CD4-positive, alpha-beta T cell treated with Interleukin-17A for 1 hour (primary cell): Measurements from ENCODE around the gene MYO7A.
A peak's percentile ranks its signal among the peaks of the same experiment; 100 is the strongest.
"Not testable (repeated sequence)": the region's sequence is repeated elsewhere in the genome, so short reads cannot be mapped to it uniquely, and the experiment has no call there.

Source experiments
- DNase-seq: peaks from one replicate; pipeline ENCODE4 v3.0.0-alpha.2; 2020

Gene MYO7A

GRCh38 chr11:77093056-77093891, 34.8 kb upstream of the MYO7A start:
- DNase-seq, result no peak

DNA sequence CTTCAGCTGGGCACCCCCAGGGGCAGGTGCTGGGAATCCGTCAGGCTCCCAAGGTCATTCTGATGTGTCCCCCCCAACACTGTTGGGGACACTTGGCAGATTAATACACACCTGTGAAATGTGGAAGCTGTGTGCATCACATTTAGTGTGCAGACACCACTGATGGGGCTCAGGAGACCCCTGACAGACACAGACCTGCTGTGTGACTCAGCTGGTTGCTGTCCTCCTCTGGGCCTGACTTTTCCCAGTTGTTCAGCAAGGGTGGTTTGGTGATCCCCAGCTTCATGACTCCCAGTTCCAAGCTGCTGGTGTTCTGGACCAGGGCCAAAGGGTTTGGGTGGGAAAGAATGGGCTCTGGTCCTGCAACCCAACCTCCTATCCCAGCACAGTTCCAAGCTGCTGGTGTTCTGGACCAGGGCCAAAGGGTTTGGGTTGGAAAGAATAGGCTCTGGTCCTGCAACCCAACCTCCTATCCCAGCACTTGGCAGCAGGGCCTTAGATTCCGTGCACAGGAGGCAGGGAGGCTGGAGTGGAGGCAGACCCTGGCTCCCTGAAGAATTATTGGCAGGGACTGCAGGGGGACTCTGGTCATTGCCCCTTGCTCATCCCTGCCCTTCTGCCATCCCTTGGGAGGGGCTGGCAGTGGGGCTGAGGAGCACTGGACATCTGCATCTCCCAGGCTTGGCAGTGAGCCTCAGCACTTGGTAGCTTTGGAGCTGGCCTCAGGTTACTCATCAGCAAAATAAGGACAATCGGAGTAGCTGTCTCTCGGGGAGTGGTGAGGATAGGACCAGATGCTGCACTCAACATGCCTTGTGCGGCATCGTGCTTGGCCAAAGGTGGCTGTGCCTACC, 33.8 kb upstream of the MYO7A start:
- DNase-seq, result no peak

DNA sequence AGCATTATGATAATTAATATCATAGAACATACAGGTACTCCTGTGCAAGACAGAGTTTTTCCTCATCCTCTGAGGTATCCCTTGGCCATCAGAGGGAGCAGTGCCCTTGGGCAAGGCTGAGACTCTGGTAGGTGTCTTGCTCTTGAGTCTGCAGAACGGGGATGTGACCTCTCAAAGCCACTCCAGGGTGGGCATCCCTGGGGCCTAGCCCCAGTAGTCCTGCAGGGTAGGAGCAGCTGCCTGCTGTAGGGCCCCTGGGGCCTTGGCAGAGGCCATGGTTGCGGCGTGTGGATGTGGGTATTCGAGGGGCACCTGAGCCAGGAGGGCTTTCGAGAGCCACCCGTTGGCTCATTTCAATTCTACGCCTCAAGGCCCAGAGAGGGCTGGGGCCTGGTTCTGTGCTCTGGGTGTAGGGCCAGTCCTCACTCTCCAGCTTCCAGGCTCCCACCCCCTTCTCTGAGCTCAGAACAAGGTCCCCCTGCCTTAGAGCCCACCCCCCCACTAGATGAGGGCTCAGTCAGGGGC, 33.1 kb upstream of the MYO7A start:
- no peak for DNase-seq

DNA sequence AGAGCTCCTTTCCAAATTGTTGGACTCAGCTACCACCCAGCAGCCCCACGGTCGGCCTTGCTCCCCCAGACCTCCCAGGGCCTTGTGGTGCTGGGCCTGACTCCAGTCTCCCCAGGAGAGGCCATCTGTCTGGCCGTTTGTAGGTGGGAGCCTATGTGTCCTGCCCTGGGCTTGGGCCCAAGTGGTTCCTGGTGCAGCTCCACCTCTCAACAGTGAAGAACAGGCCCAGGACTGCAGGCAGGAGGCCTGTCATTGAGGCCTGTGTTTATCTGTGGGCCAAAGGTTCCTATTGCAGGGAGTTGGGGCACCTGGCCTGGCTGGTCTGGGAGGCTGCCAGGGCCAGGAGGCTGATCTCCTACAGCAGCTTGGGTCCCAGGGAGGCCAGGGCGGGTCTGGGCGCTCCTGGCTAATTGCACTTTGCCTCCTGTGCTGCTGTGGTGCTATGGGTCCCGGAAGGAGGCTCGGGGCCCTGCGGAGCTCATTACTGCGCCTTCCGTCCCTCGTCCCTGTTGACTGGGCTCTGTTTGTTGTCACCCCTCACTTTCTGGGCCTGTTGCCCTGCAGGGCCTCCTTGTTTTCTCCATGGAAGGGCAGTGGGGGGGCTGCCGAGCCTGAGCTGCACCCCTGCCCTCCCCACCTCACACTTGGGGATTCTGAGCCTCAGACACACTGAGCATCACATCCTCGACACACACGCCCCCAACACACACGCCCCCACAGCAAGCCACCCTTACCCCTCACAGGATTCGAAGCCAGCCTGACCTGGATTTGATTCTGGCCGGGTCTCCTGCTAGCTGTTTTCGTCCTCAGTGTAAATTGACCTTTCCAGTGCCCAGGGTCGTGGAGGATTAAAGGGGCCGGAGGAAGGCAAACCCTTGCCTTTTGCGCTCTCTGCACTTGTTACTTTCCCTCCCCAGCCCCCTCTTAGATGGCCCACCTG, 32.2 kb upstream of the MYO7A start:
- no peak for DNase-seq

DNA sequence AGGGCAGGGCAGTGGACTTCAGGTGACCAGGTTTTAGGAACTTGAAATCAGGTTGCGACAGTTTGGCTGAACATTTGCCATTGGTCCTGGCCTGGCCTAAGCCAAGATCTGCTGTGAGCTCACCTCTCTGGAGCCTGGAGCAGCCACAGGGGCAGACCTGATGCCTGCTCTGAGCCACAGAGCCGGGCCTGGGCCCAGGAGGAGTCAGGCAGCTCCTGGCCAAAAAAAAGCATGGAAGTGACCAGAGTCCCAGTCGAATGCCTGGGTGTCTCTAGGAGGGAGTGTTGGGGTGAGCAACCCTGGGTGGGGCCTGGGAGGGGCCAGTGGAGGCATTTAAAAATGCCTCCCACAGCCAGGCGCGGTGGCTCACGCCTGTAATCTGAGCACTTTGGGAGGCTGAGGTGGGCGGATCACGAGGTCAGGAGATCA, 31.4 kb upstream of the MYO7A start:
- no peak for DNase-seq

DNA sequence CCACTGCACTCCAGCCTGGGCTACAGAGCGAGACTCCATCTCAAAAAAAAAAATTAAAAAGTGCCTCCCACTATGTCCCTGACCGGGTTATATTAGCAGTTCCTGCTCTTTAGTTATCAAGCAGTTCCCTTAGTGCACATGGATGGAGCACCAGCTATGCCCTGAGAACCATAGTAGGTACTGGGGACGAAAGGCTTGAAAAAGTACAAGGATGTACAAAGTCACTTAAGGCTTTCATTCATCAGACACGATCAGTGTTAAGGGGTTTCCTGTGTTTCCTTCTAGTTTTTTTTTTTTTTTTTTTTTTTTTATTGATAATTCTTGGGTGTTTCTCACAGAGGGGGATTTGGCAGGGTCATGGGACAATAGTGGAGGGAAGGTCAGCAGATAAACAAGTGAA, 30.9 kb upstream of the MYO7A start:
- not testable (repeated sequence) for DNase-seq

- DNase-seq, result no peak
Measured at GRCh38 chr11:77100166-77101042, 27.6 kb upstream of the MYO7A start.

DNA sequence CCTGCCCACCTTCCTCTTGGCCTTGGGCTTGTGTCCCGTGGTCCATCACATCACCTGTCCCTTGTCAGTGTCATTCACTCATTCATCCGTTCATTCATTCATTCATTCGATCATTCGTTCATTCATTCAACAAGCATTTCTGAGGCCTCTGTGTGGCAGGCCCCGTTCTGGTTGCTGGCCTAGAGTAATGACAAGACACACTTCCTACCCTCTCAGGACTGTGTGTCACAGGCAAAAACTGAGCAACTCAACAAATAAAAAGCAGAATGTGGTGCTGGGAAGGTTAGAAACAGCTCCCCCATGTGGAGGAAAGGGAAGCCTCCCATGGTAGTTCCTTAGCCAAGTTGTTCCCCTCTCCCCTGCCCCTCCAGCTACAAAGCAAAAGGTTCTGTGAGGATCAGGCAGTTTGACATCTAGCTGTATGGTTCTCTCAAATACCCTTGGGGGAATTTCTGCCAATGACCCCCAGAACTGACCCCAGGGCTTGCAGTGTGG, 27.0 kb upstream of the MYO7A start:
- peak; percentile 12 for DNase-seq

- DNase-seq, result no peak
Measured at GRCh38 chr11:77102246-77103210, 25.5 kb upstream of the MYO7A start, which contains the start of gene OMP. OMP (plus strand) TSS chr11:77102840; CDS start chr11:77102840, 0 bp downstream.

GRCh38 chr11:77103319-77103718, 24.7 kb upstream of the MYO7A start:
- no peak for DNase-seq

DNA sequence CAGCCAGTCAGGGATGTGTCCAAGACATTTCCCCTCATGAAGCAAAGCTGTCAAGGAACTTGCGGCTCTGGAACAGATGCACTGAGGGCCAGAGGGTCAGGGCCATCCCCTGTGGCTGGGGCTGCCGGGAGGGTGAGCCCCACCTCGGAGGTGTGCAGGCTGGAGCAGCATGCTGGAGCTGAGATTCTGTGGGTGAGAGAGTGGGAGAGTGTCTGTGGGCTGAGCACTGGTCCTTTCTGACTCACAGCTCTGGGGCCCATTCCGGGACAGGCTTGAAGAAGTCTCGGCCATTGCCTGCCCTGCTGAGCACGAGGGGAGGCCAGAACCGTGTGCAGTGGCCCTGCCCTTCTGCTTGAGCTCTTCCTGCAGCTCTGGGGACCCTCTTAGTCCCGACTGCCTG, 23.3 kb upstream of the MYO7A start:
- DNase-seq, result no peak

DNA sequence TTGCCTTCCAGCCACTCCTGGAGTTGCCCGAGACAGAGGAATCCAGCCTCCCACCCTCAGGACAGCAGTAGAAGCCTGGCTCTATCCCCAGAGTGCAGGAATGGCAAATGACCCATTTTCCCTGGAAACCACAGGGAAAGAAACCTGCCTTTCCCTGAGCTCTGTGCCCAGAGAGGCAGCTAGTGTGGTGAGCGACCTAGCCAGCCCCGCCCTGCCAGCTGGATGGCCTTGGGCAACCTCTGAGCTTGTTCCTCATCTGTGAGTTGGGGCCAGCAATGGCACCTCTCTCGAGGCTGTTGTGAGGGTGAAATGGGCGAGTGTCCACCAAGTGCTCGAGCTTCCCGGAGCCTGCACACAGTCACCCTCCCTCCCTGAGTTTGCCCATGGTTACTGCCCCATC, 21.7 kb upstream of the MYO7A start:
- DNase-seq, result no peak

DNA sequence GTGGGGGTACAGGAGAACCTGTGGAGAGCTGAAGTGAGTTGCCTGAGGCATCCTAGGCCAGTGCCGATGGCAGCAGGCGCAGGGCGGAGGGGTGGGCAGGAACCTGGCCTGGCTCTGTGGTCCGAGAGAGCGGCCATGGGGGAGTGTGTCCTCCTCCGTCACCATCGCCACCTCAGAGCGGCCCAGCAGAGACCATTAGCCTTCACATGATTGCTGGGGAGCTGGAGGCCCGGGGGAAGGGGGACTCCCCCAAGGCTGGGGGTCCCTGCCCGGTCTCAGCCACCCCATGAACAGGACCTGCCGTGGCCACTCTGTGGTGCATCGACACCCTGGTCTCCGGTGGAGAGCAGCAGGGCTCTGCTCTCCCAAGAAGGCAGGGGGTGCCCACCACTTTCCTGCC, 21.3 kb upstream of the MYO7A start:
- DNase-seq, result no peak

DNA sequence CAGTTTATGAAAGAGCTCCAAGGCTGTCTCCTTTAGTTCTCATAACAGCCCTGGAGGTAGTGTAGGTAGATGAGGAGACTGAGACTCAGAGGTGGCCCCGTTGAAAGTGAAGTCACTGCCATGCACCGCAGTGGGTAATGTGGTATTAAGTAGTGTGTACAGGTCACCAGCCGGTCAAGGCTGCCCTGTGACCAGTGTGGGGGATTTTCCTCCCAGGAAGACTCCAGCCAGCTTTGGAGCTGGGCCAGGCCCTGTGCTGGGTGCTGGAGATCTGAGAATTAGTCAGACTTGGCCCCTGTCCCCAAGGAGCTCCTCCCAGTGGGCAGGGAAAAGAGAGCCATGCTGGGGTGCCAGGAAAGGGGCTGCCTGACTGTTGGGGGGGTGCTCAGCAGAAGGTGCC, 20.1 kb upstream of the MYO7A start:
- DNase-seq, result no peak

DNA sequence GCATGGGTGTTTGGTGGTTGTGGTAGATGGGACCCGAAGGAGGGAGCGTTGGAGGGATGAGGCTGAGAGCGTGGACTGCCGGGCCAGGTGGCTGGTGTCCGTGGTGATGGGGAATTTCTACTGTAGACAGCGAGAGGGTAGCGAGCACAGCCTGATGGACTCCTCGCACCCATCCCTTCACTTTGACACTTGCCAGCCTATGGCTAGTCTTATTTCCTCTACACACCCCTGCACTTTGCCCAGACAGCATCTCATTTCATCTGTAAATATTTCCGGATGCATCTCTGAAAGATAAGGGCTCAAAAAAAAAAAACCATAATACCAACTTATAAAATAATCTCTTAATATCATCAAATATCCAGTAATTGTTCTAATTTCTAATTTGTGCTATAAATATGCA, 19.6 kb upstream of the MYO7A start:
- no peak for DNase-seq

GRCh38 chr11:77109236-77110019, 18.6 kb upstream of the MYO7A start:
- DNase-seq, result no peak

DNA sequence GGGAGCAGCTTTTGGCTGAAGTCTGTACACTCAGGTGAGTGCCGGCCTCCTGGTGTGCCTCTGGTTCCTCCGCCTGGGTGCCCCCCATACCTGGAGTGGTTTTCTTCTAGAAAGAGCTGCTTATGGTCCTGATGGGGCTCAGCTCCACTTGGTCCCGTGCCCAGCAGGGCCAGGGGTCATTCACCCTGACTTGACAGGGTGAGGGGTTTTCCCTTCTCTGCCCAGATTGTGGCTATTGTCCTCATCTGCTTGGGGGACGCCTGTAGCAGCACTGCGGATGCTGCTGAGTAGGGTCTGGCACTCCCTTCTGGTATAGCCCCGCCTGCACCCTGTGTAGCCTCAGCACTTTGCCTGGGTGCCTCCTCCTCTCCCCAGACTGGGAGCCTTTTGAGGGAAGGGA, 17.2 kb upstream of the MYO7A start:
- DNase-seq, result no peak

GRCh38 chr11:77111277-77111676, 16.8 kb upstream of the MYO7A start:
- no peak for DNase-seq

DNA sequence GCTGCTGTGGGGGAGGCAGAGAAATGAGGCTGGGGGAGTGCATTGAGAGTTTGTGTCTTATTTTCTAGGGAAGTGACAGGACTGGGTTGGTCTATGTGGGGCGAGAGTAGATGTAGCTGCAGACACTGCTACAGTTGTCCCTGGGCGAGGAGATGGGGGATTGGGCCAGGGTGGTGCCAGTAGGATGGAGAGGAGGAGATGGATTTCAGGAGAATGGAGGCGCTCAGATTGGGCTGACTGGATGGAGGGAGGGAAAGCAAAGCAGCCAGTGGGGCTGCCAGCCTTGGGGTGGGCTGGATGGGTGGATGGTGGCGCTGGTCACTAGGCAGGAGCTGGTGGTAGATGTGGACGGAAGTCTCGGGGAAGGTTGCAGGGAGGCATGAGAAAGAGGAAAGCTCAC, 16.1 kb upstream of the MYO7A start:
- no peak for DNase-seq
